HepG2 (cell line): ENCODE results near the gene FKBP5. TPM values are rescaled to one million over a fixed set of nuclear protein-coding genes. Genes with fewer than 3 reads are reported as not detected.

Source experiments
- CREB3 ChIP-seq: sonication (generic); formaldehyde crosslinking; IDR thresholded peaks from 2 replicates; pipeline ENCODE4 v1.5.0; 2020; ENCODE audit warnings: missing genetic modification reagents
- MED8 ChIP-seq: sonication (generic); formaldehyde crosslinking; IDR thresholded peaks from 2 replicates; pipeline ENCODE4 v1.8.1; 2023; ENCODE audit warnings: mild to moderate bottlenecking, missing genetic modification reagents; ENCODE audit not compliant: insufficient replicate concordance
- SMARCC2 ChIP-seq: fragments of 450-650 bp; IDR thresholded peaks from 2 replicates; pipeline ENCODE4 v1.6.1; 2017; ENCODE audit warnings: antibody characterized with exemption, mild to moderate bottlenecking
- SNAI1 ChIP-seq: sonication (generic); formaldehyde crosslinking; IDR thresholded peaks from 2 replicates; pipeline ENCODE4 v1.5.0; 2020; ENCODE audit warnings: mild to moderate bottlenecking, missing genetic modification reagents, borderline replicate concordance
- SNRNP70 ChIP-seq: fragments of 200-400 bp; formaldehyde crosslinking; IDR thresholded peaks from 2 replicates; pipeline ENCODE4 v1.6.1; 2017; ENCODE audit warnings: mild to moderate bottlenecking, low read depth, low read length, moderate library complexity
- SOX13 ChIP-seq, 3 experiments: fragments of 450-650 bp in 1 of 3; sonication (generic) in 1 of 3; formaldehyde crosslinking in 1 of 3; IDR thresholded peaks in 2 of 3; conservative IDR thresholded peaks in 1 of 3; 2 replicates each; pipeline versions ENCODE4 v1.5.0 to v1.6.1; 2016 to 2020; ENCODE audit warnings: antibody characterized with exemption in 1 of 3, mild to moderate bottlenecking in 1 of 3, missing compliant biosample characterization in 1 of 3, missing genetic modification reagents in 1 of 3, moderate library complexity in 1 of 3
- STAT6 ChIP-seq: sonication (generic); formaldehyde crosslinking; IDR thresholded peaks from 2 replicates; pipeline ENCODE4 v1.4.0; 2020; ENCODE audit warnings: missing genetic modification reagents, mild to moderate bottlenecking, borderline replicate concordance
- ZBTB7A ChIP-seq: sonication (generic); formaldehyde crosslinking; IDR thresholded peaks from 2 replicates; pipeline ENCODE4 v1.8.0; 2022; ENCODE audit warnings: mild to moderate bottlenecking, missing genetic modification reagents
- ZEB1 ChIP-seq: IDR thresholded peaks from 2 replicates; pipeline ENCODE4 v1.6.1; 2012; ENCODE audit warnings: mild to moderate bottlenecking, low read depth, inconsistent platforms; ENCODE audit not compliant: insufficient replicate concordance
- ZMAT5 ChIP-seq: sonication (generic); formaldehyde crosslinking; IDR thresholded peaks from 2 replicates; pipeline ENCODE4 v1.5.0; 2020; ENCODE audit warnings: mild to moderate bottlenecking, low read depth, missing genetic modification reagents, borderline replicate concordance
- ZNF17 ChIP-seq: sonication (generic); formaldehyde crosslinking; IDR thresholded peaks from 2 replicates; pipeline ENCODE4 v1.5.0; 2020; ENCODE audit warnings: mild to moderate bottlenecking, missing genetic modification reagents
- ZNF484 ChIP-seq: sonication (generic); formaldehyde crosslinking; IDR thresholded peaks from 2 replicates; pipeline ENCODE4 v1.5.1; 2020; ENCODE audit warnings: mild to moderate bottlenecking, low read depth, missing genetic modification reagents, borderline replicate concordance
- ZNF781 ChIP-seq: sonication (generic); formaldehyde crosslinking; IDR thresholded peaks from 2 replicates; pipeline ENCODE4 v1.5.1; 2020; ENCODE audit warnings: borderline replicate concordance, mild to moderate bottlenecking, missing genetic modification reagents; ENCODE audit errors: not compliant biosample characterization
- ZSCAN30 ChIP-seq: sonication (generic); formaldehyde crosslinking; IDR thresholded peaks from 2 replicates; pipeline ENCODE4 v1.5.0; 2020; ENCODE audit warnings: mild to moderate bottlenecking, missing genetic modification reagents
- polyA plus RNA-seq, 8 experiments: library from polyadenylated mRNA; depleted of rRNA in 3 of 8; stranded (reverse) in 7 of 8; unstranded in 1 of 8; fragments of >200 nt; fragmentation: Illumina TruSeq in 4 of 8; extraction: Trizol in 4 of 8; gene quantifications; 2 replicates each; pipeline versions ENCODE4 v1.2.1 to v1.2.3, GENCODE V29; 2011 to 2016; ENCODE audit warnings: low read depth in 4 of 8, missing spikeins in 1 of 8, mixed read lengths in 1 of 8; ENCODE audit not compliant: insufficient read depth in 1 of 8
- total RNA-seq, 5 experiments: library from RNA; depleted of rRNA; stranded (reverse); fragments of >200 nt; fragmentation: Illumina TruSeq; extraction: Trizol; gene quantifications; 2 replicates each; pipeline ENCODE4 v1.2.3, GENCODE V29; 2016; ENCODE audit warnings: low read depth in 1 of 5
- TF ChIP-seq, protein P1 (sequence below): sonication (generic); formaldehyde crosslinking; conservative IDR thresholded peaks from 2 replicates; pipeline ENCODE4 v1.4.0; 2020; ENCODE audit warnings: missing genetic modification reagents
- TF ChIP-seq, protein P2 (sequence below): sonication (generic); formaldehyde crosslinking; IDR thresholded peaks from 2 replicates; pipeline ENCODE4 v1.8.0; 2022; ENCODE audit warnings: missing genetic modification reagents, mild to moderate bottlenecking, borderline replicate concordance

The FKBP5 gene
- total and polyA plus RNA-seq, 2 of the 13 experiments (the other 11 are each of a cell fraction or from before 2014, with no cell fraction given): 8.0 to 17.4 TPM

DNA sequence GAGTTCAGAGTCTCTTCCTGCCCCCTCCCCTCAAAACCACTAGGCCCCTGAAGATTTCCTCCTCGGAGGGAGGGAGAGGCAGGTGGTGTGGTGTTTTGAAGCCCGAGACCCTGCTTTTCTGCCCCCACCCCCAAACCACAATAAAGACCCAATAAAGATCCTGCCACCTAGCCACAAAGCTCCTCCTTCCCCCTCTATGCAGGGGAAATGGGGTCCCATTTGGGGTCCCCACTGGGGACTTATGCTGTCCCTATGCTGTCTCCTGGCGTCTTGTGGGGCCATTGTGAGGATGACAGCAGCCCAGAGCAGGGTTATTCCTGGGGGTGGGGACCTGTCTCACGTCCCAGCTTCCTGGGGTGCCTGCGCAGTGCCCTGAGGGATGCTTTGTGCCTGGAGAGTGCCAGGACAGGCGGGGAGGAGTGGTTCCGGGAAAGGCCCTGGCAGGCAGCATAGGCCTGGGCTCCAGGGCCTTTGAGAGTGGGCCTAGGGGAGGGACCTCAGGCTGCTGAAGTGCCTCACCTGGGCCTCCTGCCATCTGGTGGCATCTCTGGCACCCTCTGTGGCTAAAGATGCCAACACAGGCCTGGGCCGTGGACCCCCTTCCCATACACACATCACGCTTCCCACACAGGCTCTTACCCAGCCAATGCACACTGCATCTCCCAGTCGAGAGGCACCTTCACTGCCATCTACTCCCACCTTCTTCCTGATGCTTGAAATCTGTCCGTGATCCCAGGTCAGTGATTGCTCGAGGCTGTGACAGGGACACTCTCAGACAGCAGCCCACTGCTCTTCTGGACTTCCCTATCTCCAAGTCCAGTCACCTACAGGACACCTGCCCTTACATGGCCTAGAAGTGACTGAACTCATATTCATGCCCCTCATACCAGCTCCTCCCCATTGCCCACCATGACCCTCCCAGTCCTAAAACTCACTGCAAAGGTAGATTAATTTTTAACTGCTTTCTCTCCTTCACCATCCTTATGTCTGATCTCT lies 40.3 kb upstream of the FKBP5 start (continued):
- TF ChIP-seq STAT6 (CRISPR knock-in tag) (no peak), ZNF781 (CRISPR knock-in tag) (no peak), ZNF484 (CRISPR knock-in tag) (no peak), ZSCAN30 (CRISPR knock-in tag) (no peak), SNRNP70 (no peak), MED8 (CRISPR knock-in tag) (no peak), ZBTB7A (CRISPR knock-in tag) (no peak; the same call in none of the 2 replicates), ZNF17 (no peak), SMARCC2 (no peak), SNAI1 (CRISPR knock-in tag) (no peak), CREB3 (CRISPR knock-in tag) (no peak), ZEB1 (no peak), SOX13 (IDR thresholded peaks at IDR 0.05) (no peak), SOX13 (CRISPR knock-in tag; conservative IDR thresholded peaks at IDR 0.05 in 1 of 2, IDR thresholded peaks at IDR 0.05 in 1 of 2) (no peak), ZMAT5 (CRISPR knock-in tag) (no peak)
- TF ChIP-seq, protein P1, sequence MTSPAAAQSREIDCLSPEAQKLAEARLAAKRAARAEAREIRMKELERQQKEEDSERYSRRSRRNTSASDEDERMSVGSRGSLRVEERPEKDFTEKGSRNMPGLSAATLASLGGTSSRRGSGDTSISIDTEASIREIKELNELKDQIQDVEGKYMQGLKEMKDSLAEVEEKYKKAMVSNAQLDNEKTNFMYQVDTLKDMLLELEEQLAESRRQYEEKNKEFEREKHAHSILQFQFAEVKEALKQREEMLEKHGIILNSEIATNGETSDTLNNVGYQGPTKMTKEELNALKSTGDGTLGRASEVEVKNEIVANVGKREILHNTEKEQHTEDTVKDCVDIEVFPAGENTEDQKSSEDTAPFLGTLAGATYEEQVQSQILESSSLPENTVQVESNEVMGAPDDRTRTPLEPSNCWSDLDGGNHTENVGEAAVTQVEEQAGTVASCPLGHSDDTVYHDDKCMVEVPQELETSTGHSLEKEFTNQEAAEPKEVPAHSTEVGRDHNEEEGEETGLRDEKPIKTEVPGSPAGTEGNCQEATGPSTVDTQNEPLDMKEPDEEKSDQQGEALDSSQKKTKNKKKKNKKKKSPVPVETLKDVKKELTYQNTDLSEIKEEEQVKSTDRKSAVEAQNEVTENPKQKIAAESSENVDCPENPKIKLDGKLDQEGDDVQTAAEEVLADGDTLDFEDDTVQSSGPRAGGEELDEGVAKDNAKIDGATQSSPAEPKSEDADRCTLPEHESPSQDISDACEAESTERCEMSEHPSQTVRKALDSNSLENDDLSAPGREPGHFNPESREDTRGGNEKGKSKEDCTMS (CRISPR knock-in tag): no peak
- TF ChIP-seq, protein P2, sequence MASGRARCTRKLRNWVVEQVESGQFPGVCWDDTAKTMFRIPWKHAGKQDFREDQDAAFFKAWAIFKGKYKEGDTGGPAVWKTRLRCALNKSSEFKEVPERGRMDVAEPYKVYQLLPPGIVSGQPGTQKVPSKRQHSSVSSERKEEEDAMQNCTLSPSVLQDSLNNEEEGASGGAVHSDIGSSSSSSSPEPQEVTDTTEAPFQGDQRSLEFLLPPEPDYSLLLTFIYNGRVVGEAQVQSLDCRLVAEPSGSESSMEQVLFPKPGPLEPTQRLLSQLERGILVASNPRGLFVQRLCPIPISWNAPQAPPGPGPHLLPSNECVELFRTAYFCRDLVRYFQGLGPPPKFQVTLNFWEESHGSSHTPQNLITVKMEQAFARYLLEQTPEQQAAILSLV: peak; percentile 61; the same call in 1 of the 2 replicates
